Measurements from ENCODE around the gene MYH7. TPM values are rescaled to one million over a fixed set of nuclear protein-coding genes. Genes with fewer than 3 reads are reported as not detected.

The MYH7 gene
- total RNA-seq, 1 donor from 2014 or later: 0.12 TPM

DNA sequence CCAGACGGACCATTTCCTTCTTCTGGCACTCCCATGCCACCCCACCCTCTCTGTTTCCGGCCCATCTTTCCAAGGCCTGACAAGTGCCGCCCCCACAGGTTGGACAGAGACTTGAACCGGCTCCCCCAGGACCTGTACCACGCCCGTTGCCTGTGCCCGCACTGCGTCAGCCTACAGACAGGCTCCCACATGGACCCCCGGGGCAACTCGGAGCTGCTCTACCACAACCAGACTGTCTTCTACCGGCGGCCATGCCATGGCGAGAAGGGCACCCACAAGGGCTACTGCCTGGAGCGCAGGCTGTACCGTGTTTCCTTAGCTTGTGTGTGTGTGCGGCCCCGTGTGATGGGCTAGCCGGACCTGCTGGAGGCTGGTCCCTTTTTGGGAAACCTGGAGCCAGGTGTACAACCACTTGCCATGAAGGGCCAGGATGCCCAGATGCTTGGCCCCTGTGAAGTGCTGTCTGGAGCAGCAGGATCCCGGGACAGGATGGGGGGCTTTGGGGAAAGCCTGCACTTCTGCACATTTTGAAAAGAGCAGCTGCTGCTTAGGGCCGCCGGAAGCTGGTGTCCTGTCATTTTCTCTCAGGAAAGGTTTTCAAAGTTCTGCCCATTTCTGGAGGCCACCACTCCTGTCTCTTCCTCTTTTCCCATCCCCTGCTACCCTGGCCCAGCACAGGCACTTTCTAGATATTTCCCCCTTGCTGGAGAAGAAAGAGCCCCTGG lies 59.8 kb downstream of the MYH7 start:
- Histone ChIP-seq H3K36me3 (no peaks in the 10 kb centered on the region), H3K27ac (no peak overlapping the region), H3K9me3 (no peaks in the 10 kb centered on the region), H3K27me3 (no peaks in the 10 kb centered on the region), H3K4me3 (no peak overlapping the region), H3K4me1 (no peaks in the 10 kb centered on the region)
- TF ChIP-seq, protein P1, sequence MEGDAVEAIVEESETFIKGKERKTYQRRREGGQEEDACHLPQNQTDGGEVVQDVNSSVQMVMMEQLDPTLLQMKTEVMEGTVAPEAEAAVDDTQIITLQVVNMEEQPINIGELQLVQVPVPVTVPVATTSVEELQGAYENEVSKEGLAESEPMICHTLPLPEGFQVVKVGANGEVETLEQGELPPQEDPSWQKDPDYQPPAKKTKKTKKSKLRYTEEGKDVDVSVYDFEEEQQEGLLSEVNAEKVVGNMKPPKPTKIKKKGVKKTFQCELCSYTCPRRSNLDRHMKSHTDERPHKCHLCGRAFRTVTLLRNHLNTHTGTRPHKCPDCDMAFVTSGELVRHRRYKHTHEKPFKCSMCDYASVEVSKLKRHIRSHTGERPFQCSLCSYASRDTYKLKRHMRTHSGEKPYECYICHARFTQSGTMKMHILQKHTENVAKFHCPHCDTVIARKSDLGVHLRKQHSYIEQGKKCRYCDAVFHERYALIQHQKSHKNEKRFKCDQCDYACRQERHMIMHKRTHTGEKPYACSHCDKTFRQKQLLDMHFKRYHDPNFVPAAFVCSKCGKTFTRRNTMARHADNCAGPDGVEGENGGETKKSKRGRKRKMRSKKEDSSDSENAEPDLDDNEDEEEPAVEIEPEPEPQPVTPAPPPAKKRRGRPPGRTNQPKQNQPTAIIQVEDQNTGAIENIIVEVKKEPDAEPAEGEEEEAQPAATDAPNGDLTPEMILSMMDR (IDR thresholded peaks at IDR 0.05): no peak
- ATAC-seq: no peak
- DNase-seq: no peak
- intact Hi-C loops (cut with DNase I): loop anchor here (5.0 kb wide), 1 partner anchor 48 kb away; no protein-coding TSS in a partner anchor

DNA sequence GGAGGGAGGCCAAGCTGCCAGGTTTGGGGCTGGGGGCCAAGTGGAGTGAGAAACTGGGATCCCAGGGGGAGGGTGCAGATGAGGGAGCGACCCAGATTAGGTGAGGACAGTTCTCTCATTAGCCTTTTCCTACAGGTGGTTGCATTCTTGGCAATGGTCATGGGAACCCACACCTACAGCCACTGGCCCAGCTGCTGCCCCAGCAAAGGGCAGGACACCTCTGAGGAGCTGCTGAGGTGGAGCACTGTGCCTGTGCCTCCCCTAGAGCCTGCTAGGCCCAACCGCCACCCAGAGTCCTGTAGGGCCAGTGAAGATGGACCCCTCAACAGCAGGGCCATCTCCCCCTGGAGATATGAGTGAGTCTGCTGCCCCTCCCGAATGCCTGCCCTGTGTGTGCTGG lies 62.4 kb downstream of the MYH7 start:
- no peaks in the 10 kb centered on the region for H3K36me3 ChIP-seq
- no peaks in the 10 kb centered on the region for H3K4me1 ChIP-seq
- TF ChIP-seq, protein P1 (IDR thresholded peaks at IDR 0.05): no peak
- no peak overlapping the region for H3K27ac ChIP-seq
- H3K27me3 ChIP-seq: no peaks in the 10 kb centered on the region
- no peak overlapping the region for H3K4me3 ChIP-seq
- no peaks in the 10 kb centered on the region for H3K9me3 ChIP-seq
- ATAC-seq: no peak
- DNase-seq: no peak
- intact Hi-C loops (cut with DNase I): no loop called here

DNA sequence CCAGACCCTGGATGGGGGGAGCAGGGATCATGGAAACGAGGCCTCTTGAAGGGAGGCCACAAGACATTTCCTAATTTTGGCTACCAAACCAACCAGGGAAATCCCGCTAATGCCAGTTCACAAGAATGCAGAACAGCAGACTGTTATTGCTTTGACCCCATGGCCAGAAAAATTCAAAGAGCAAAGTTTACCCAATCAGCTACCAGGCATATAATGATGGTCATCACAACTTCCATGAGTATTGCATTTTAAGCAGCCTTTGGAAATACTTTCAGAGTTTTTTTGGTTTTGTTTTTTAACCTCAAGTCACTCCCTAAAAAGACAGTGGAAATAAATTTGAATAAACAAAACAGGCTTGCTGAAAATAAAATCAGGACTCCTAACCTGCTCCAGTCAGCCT lies 63.0 kb downstream of the MYH7 start, which contains the start of gene IL25:
Gene IL25, plus strand, starts transcription at position 301 of the 400 bp plus-strand sequence.
- TF ChIP-seq, protein P1 (IDR thresholded peaks at IDR 0.05): no peak
- H3K36me3 ChIP-seq: no peaks in the 10 kb centered on the region
- intact Hi-C loops (cut with DNase I): no loop called here
- no peaks in the 10 kb centered on the region for H3K4me1 ChIP-seq
- no peak for DNase-seq
- H3K9me3 ChIP-seq: no peaks in the 10 kb centered on the region
- no peak within 1 kb of the TSS for H3K27ac ChIP-seq
- H3K4me3 ChIP-seq: no peak within 1 kb of the TSS
- no peak for ATAC-seq
- no peaks in the 10 kb centered on the region for H3K27me3 ChIP-seq

DNA sequence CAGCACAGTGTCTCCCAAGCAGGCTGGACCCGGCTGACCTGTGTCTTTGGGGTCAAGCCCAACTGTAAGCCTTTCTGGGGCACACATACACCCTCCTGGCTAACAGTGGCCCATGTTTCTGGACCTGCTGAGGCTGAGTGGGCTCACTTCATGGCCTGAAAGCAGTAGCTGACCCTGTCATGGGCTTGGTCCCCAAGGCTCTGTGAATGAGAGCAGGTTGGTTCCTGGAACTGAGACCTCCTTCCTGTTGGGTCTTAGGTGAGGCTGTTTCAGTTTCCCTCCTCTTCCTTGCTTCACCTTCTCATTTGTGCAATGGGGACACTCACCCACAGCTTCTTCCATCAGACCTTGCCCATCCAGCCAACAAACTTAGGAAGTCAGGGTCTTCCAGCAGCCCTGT lies 63.6 kb downstream of the MYH7 start:
- DNase-seq: no peak
- Histone ChIP-seq H3K9me3 (no peaks in the 10 kb centered on the region), H3K27ac (no peak overlapping the region), H3K4me3 (no peak overlapping the region), H3K4me1 (no peaks in the 10 kb centered on the region), H3K27me3 (no peaks in the 10 kb centered on the region), H3K36me3 (no peaks in the 10 kb centered on the region)
- intact Hi-C loops (cut with DNase I): no loop called here
- TF ChIP-seq, protein P1 (IDR thresholded peaks at IDR 0.05): no peak
- ATAC-seq: no peak

DNA sequence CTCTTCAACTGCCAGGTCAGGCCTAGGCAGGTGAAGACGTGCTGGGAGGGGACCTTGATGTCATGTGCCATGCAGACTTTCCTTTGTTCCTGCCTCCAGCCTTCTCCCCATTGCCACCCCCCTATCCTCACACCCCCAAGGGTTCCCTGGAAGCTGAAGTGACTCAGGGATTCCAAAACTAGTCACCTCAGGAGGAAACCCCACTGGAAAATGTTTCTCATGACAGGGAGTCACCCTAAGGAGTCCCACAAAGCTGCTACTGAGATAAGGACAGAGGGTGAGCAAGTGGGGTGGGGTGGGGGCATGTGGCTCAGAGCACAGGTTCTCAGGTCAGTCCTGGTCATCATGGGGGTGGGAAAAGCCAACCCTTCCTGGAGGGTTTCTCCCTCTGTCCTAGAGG lies 65.2 kb downstream of the MYH7 start:
- Histone ChIP-seq H3K27ac (no peak overlapping the region), H3K4me3 (no peak overlapping the region), H3K4me1 (peaks cover 4% of the 10 kb centered on the region), H3K9me3 (no peaks in the 10 kb centered on the region), H3K36me3 (no peaks in the 10 kb centered on the region), H3K27me3 (peaks cover 7% of the 10 kb centered on the region)
- TF ChIP-seq, protein P1 (IDR thresholded peaks at IDR 0.05): no peak
- DNase-seq: no peak
- ATAC-seq: no peak
- intact Hi-C loops (cut with DNase I): no loop called here

All from upper lobe of right lung (tissue), 1 donor.